ENCODE data around the gene NOVA2.

Gene NOVA2, protein sequence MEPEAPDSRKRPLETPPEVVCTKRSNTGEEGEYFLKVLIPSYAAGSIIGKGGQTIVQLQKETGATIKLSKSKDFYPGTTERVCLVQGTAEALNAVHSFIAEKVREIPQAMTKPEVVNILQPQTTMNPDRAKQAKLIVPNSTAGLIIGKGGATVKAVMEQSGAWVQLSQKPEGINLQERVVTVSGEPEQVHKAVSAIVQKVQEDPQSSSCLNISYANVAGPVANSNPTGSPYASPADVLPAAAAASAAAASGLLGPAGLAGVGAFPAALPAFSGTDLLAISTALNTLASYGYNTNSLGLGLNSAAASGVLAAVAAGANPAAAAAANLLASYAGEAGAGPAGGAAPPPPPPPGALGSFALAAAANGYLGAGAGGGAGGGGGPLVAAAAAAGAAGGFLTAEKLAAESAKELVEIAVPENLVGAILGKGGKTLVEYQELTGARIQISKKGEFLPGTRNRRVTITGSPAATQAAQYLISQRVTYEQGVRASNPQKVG

DNA sequence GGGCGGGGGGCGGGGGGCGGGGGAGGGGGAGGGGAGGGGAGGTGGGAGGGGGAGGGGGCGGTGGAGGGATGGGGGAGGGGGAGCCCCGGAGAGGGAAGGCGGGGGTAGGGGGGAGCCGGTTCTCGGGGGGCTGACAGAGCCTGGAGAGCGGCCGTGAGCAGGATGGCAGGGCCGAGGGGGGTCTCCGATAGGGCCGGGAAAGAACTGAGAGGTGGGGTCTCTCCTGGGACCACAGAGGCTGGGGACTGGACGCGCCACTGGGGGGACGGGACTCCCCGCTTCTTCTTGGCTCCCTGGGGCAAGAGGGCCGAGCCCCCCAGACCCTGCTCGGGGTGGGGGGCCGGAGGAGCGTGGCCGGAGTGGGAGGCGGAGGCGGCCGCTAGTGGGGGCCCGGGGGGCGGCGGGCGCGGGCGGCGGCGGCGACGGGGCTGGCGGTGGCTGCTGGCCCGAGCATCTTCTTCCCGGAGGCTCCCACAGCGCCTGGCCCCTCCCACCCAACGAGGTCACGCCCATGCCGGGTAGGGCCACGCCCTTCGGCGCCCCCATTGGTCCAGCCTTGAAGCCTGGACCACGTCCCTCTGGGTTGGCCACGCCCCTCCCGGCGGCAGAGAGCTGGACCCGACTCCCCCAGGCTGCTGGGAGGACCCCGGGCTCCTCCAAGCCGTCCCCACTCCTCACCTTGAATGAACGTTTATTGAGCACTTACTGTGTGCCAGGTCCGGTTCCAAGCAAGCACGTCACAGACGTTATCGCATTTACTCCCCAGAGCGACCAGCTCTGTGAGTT lies at the start of gene NOVA2:
Gene NOVA2 (minus strand): TSS at position 313 of the 786 bp plus-strand sequence. CDS start 514 bp downstream, outside the sequence.
- H3K4me3 ChIP-seq (ENCODE audit: low read length) = no peak within 1 kb of the TSS

DNA sequence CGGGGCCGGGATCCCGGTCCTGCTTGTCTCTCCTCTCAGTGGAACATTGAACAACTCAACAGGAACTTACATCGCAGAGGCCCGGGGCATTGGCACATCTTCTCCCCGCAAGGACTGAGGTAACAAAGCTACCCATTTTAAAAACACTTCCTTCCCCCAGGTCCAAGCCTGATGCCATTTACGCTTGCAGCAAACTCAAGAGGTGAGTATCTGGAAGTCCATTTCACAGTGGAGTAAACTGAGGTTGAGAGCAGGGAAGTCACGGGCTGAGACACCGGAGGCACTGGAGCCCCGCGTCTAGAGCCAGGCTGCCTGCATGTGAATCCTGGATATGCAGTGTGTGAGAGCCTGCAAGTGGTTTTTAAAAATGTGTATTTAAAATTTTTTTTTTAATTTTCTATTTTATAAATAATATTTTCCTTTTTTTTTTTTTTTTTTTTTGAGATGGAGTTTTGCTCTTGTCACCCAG lies 49.7 kb upstream of the NOVA2 start:
- no peak overlapping the region for H3K4me3 ChIP-seq (ENCODE audit: low read length)
- no peak for TF ChIP-seq ZNF274 (IDR thresholded peaks at IDR 0.05; ENCODE audit: low read depth, low read length)

More for the DNA sequence above, at the start of gene NOVA2:
- no peak for TF ChIP-seq ZNF274 (IDR thresholded peaks at IDR 0.05; ENCODE audit: low read depth, low read length)

- no peak within 1 kb of the TSS for H3K4me3 ChIP-seq (ENCODE audit: low read length)
- TF ChIP-seq ZNF274 (IDR thresholded peaks at IDR 0.05; ENCODE audit: low read depth, low read length) = no peak
Observed at GRCh38 chr19:46022431-46023310, 49.0 kb upstream of the NOVA2 start, which contains the start of gene PGLYRP1. TSS of gene PGLYRP1 (minus strand) at chr19:46023053. CDS start at chr19:46023021, 32 bp downstream.

DNA sequence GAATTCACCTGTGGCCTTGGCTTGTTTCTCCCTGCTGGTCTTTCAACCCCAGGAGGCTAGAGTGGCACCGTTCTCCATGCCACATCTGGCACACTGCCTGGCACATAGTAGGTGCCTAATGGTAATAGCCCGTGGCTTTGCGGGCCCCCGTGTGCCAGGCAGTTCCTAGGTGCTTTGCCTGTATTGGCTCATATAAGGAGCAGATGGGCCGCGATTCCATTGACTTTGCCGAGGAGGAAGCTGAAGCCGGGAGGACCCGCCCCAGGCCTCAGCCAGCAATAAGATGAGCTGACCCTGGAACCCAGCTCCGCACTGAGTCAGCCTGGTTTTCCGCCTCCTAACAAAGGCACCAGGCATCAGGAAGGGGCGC lies 48.4 kb upstream of the NOVA2 start:
- H3K4me3 ChIP-seq (ENCODE audit: low read length) = no peak overlapping the region
- TF ChIP-seq ZNF274 (IDR thresholded peaks at IDR 0.05; ENCODE audit: low read depth, low read length) = no peak

- TF ChIP-seq ZNF274 (IDR thresholded peaks at IDR 0.05; ENCODE audit: low read depth, low read length) = no peak
- H3K4me3 ChIP-seq (ENCODE audit: low read length) = no peak overlapping the region
Observed at GRCh38 chr19:46021531-46022041, 47.9 kb upstream of the NOVA2 start.

DNA sequence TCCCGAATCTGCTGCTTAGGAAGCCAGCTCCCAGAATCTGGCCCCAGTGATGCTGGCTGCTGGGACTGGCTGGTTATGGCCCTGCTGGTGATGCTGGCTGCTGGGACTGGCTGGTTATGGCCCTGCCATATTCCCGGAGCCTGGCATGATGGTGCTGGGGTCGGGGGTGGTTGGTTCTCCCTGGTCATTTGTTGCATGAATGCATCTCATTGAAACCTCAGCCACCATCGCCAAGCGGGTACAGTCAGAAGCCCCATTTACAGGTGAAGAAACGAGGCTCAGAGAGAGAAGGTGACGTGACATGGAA lies 47.1 kb upstream of the NOVA2 start:
- no peak for TF ChIP-seq ZNF274 (IDR thresholded peaks at IDR 0.05; ENCODE audit: low read depth, low read length)
- H3K4me3 ChIP-seq (ENCODE audit: low read length) = no peak overlapping the region

- no peak for TF ChIP-seq ZNF274 (IDR thresholded peaks at IDR 0.05; ENCODE audit: low read depth, low read length)
- H3K4me3 ChIP-seq (ENCODE audit: low read length) = no peak overlapping the region
Observed at GRCh38 chr19:46019270-46019669, 45.6 kb upstream of the NOVA2 start.

DNA sequence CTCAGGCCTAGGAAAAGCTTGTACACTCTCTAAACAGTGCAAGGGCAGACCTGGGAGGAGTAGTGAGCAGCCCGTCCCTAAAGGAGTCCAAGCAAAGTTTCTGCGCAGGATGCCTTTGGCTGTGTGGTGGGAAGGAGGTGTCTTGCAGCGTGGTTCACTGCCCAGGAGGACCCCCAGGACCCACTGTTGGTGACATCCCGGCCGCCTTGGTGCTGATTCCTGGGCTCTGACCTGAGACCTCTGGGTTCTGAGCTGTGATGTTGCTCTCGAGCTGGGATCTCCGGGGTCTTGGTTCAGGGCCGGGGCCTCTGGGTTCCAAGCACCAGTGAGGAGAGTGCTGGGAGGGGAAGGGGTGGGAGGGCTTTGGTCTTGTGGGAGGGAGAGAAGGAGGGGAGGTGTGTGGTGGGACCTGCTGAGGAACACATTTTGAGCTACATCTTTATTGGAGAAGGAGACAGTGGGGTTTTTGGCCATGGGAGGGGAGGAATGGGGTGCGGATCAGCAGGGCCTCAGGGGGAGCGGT lies 45.1 kb upstream of the NOVA2 start:
- H3K4me3 ChIP-seq (ENCODE audit: low read length) = no peak overlapping the region
- TF ChIP-seq ZNF274 (IDR thresholded peaks at IDR 0.05; ENCODE audit: low read depth, low read length) = no peak

- TF ChIP-seq ZNF274 (IDR thresholded peaks at IDR 0.05; ENCODE audit: low read depth, low read length) = no peak
- no peak overlapping the region for H3K4me3 ChIP-seq (ENCODE audit: low read length)
Observed at GRCh38 chr19:46017874-46018675, 44.4 kb upstream of the NOVA2 start.

DNA sequence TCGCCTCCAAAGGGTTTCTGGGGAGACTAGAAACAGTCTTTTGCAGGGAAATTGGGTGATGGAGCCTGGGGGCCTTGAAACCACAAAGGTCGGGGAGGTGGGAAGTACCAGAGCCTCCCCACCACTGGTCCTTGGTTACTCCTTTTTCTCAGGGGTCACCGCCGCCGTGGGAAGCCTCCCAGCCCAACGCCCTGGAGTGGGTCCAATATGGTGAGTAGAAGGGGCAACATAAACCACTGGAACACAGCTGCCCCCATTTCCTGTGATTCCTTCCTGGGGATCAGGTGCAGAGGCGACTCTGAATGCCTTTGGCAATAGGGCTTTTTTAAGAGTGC lies 43.4 kb upstream of the NOVA2 start:
- H3K4me3 ChIP-seq (ENCODE audit: low read length) = no peak overlapping the region
- TF ChIP-seq ZNF274 (IDR thresholded peaks at IDR 0.05; ENCODE audit: low read depth, low read length) = no peak

- H3K4me3 ChIP-seq (ENCODE audit: low read length) = peak overlapping the region; percentile 37; the same call in 1 of the 2 replicates
Observed at GRCh38 chr19:46016426-46017094, 42.9 kb upstream of the NOVA2 start.

GRCh38 chr19:46015687-46016425 lies 42.2 kb upstream of the NOVA2 start:
- no peak for TF ChIP-seq ZNF274 (IDR thresholded peaks at IDR 0.05; ENCODE audit: low read depth, low read length)
- H3K4me3 ChIP-seq (ENCODE audit: low read length) = peak overlapping the region; percentile 37; the same call in 1 of the 2 replicates

More at GRCh38 chr19:46016426-46017094, 42.9 kb upstream of the NOVA2 start:
- no peak for TF ChIP-seq ZNF274 (IDR thresholded peaks at IDR 0.05; ENCODE audit: low read depth, low read length)
